Measurements from ENCODE around the gene CASS4. TPM values are rescaled to one million over a fixed set of nuclear protein-coding genes. Genes with fewer than 3 reads are reported as not detected.

The CASS4 gene
- total RNA-seq, 1 donor from 2014 or later = 2.3 TPM

DNA sequence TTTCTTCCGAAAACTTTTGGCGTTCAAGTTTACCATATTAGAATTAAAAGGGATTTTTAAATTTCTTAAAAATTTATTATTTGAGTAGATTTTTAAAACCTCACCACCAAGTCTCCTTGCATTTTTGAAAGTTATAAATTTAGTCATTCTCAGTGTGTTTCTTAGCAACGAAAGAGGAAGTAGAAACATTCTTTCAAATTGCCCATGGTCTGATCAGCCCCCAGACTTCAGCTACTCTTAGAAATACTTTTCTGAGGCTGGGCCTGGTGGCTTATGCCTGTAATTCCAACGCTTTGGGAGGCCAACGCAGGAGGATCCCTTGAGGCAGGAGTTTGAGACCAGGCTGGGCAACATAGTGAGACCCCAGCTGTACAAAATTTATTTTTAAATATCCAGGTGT is 41.3 kb downstream of the CASS4 start:
- no peak overlapping the region for H3K27ac ChIP-seq (ENCODE audit: low read depth, low read length)
- no peak overlapping the region for H2AFZ ChIP-seq (ENCODE audit: low read depth, low read length)
- peaks cover 6% of the 10 kb centered on the region for H3K27me3 Mint-ChIP-seq (ENCODE audit: low read depth, unreplicated experiment)
- no peak overlapping the region for H3K9ac ChIP-seq (ENCODE audit: low read length)
- no peaks in the 10 kb centered on the region for H3K4me1 Mint-ChIP-seq (ENCODE audit: low read depth, unreplicated experiment)
- no peaks in the 10 kb centered on the region for H4K20me1 ChIP-seq (ENCODE audit: insufficient read depth, low read length)
- TF ChIP-seq, protein P1, sequence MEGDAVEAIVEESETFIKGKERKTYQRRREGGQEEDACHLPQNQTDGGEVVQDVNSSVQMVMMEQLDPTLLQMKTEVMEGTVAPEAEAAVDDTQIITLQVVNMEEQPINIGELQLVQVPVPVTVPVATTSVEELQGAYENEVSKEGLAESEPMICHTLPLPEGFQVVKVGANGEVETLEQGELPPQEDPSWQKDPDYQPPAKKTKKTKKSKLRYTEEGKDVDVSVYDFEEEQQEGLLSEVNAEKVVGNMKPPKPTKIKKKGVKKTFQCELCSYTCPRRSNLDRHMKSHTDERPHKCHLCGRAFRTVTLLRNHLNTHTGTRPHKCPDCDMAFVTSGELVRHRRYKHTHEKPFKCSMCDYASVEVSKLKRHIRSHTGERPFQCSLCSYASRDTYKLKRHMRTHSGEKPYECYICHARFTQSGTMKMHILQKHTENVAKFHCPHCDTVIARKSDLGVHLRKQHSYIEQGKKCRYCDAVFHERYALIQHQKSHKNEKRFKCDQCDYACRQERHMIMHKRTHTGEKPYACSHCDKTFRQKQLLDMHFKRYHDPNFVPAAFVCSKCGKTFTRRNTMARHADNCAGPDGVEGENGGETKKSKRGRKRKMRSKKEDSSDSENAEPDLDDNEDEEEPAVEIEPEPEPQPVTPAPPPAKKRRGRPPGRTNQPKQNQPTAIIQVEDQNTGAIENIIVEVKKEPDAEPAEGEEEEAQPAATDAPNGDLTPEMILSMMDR (IDR thresholded peaks at IDR 0.05; ENCODE audit: insufficient read depth, low read depth, low read length) = no peak
- TF ChIP-seq EZH2 (IDR thresholded peaks at IDR 0.05; ENCODE audit: insufficient read depth, low read length) = no peak
- H3K36me3 ChIP-seq (ENCODE audit: insufficient read depth, low read length) = peaks cover 7% of the 10 kb centered on the region
- no peak overlapping the region for H3K27ac Mint-ChIP-seq (ENCODE audit: unreplicated experiment)
- no peak overlapping the region for H3K4me2 ChIP-seq (ENCODE audit: low read length)
- no peak for DNase-seq (ENCODE audit: low read depth)
- no peak overlapping the region for H3K4me3 ChIP-seq (ENCODE audit: insufficient read depth, low read depth, low read length)
- H3K36me3 Mint-ChIP-seq (ENCODE audit: low read depth, unreplicated experiment) = no peaks in the 10 kb centered on the region
- no peaks in the 10 kb centered on the region for H3K4me1 ChIP-seq (ENCODE audit: insufficient read depth, low read length)
- no peak overlapping the region for H3K4me3 Mint-ChIP-seq (ENCODE audit: unreplicated experiment)
- no peaks in the 10 kb centered on the region for H3K9me3 ChIP-seq (ENCODE audit: insufficient read depth, low read depth, low read length)
- H3K79me2 ChIP-seq (ENCODE audit: insufficient read depth, low read length) = no peaks in the 10 kb centered on the region
- H3K9me3 Mint-ChIP-seq (ENCODE audit: unreplicated experiment) = peaks cover 3% of the 10 kb centered on the region
- no peaks in the 10 kb centered on the region for H3K27me3 ChIP-seq (ENCODE audit: insufficient read depth, low read length)
- FAIRE-seq = no peak

DNA sequence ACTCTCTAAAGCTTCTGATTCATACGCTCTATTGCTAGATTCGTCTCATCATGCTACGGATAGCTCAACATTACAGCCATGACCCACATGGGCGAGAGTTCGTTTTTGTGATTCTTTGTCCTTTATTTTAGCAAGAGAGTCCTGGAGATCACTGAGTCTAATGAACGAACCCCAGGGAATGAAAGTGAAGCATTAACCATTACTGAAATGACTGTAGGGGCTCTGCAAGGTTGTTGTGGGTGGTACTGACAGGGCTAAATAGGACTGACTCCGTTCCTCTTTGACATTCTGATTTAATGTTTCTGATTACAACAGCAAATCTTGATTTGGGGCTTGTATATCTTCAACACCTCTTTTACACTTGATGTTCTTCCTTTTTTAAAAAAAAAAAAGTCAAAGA is 42.7 kb downstream of the CASS4 start:
- no peak overlapping the region for H3K27ac ChIP-seq (ENCODE audit: low read depth, low read length)
- no peaks in the 10 kb centered on the region for H4K20me1 ChIP-seq (ENCODE audit: insufficient read depth, low read length)
- H3K9me3 Mint-ChIP-seq (ENCODE audit: unreplicated experiment) = peaks cover 3% of the 10 kb centered on the region
- peaks cover 13% of the 10 kb centered on the region for H3K36me3 ChIP-seq (ENCODE audit: insufficient read depth, low read length)
- FAIRE-seq (no peak), DNase-seq (ENCODE audit: low read depth) (no peak)
- H3K27me3 Mint-ChIP-seq (ENCODE audit: low read depth, unreplicated experiment) = peaks cover 9% of the 10 kb centered on the region
- no peaks in the 10 kb centered on the region for H3K27me3 ChIP-seq (ENCODE audit: insufficient read depth, low read length)
- no peak overlapping the region for H3K4me3 ChIP-seq (ENCODE audit: insufficient read depth, low read depth, low read length)
- no peaks in the 10 kb centered on the region for H3K4me1 ChIP-seq (ENCODE audit: insufficient read depth, low read length)
- H2AFZ ChIP-seq (ENCODE audit: low read depth, low read length) = no peak overlapping the region
- H3K9me3 ChIP-seq (ENCODE audit: insufficient read depth, low read depth, low read length) = no peaks in the 10 kb centered on the region
- H3K4me2 ChIP-seq (ENCODE audit: low read length) = no peak overlapping the region
- H3K36me3 Mint-ChIP-seq (ENCODE audit: low read depth, unreplicated experiment) = no peaks in the 10 kb centered on the region
- H3K4me3 Mint-ChIP-seq (ENCODE audit: unreplicated experiment) = no peak overlapping the region
- no peak for TF ChIP-seq EZH2 (IDR thresholded peaks at IDR 0.05; ENCODE audit: insufficient read depth, low read length)
- TF ChIP-seq, protein P1 (IDR thresholded peaks at IDR 0.05; ENCODE audit: insufficient read depth, low read depth, low read length) = no peak
- H3K9ac ChIP-seq (ENCODE audit: low read length) = no peak overlapping the region
- no peak overlapping the region for H3K27ac Mint-ChIP-seq (ENCODE audit: unreplicated experiment)
- H3K4me1 Mint-ChIP-seq (ENCODE audit: low read depth, unreplicated experiment) = no peaks in the 10 kb centered on the region
- H3K79me2 ChIP-seq (ENCODE audit: insufficient read depth, low read length) = no peaks in the 10 kb centered on the region

DNA sequence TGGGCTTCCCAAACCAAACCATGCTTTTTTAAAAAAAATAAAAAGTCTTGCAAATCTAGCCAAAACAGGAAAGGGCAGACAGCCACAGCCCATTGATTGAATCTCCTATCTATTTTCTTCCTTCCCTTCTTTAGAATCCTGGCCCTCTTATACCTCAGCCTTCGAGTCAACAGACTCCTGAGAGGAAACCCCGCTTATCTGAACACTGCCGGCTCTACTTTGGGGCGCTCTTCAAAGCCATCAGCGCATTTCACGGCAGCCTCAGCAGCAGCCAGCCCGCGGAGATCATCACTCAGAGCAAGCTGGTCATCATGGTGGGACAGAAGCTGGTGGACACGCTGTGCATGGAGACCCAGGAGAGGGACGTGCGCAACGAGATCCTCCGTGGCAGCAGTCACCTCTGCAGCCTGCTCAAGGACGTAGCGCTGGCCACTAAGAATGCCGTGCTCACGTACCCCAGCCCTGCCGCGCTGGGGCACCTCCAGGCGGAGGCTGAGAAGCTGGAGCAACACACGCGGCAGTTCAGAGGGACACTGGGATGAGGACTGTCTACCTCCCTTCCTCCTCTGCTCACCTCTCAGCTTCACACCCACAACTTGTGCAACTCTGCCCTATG is 46.3 kb downstream of the CASS4 start:
- H3K4me2 ChIP-seq (ENCODE audit: low read length) = no peak overlapping the region
- no peaks in the 10 kb centered on the region for H3K79me2 ChIP-seq (ENCODE audit: insufficient read depth, low read length)
- no peaks in the 10 kb centered on the region for H4K20me1 ChIP-seq (ENCODE audit: insufficient read depth, low read length)
- FAIRE-seq (no peak), DNase-seq (ENCODE audit: low read depth) (no peak)
- no peak overlapping the region for H3K4me3 ChIP-seq (ENCODE audit: insufficient read depth, low read depth, low read length)
- Mint-ChIP-seq H3K27ac (ENCODE audit: unreplicated experiment) (no peak overlapping the region), H3K9me3 (ENCODE audit: unreplicated experiment) (peaks cover 3% of the 10 kb centered on the region), H3K4me1 (ENCODE audit: low read depth, unreplicated experiment) (no peaks in the 10 kb centered on the region), H3K4me3 (ENCODE audit: unreplicated experiment) (no peak overlapping the region), H3K36me3 (ENCODE audit: low read depth, unreplicated experiment) (peaks cover 3% of the 10 kb centered on the region), H3K27me3 (ENCODE audit: low read depth, unreplicated experiment) (peaks cover 14% of the 10 kb centered on the region)
- no peak overlapping the region for H3K27ac ChIP-seq (ENCODE audit: low read depth, low read length)
- H3K4me1 ChIP-seq (ENCODE audit: insufficient read depth, low read length) = no peaks in the 10 kb centered on the region
- H3K9me3 ChIP-seq (ENCODE audit: insufficient read depth, low read depth, low read length) = no peaks in the 10 kb centered on the region
- H3K9ac ChIP-seq (ENCODE audit: low read length) = no peak overlapping the region
- peaks cover 12% of the 10 kb centered on the region for H3K36me3 ChIP-seq (ENCODE audit: insufficient read depth, low read length)
- no peak overlapping the region for H2AFZ ChIP-seq (ENCODE audit: low read depth, low read length)
- H3K27me3 ChIP-seq (ENCODE audit: insufficient read depth, low read length) = no peaks in the 10 kb centered on the region
- TF ChIP-seq, protein P1 (IDR thresholded peaks at IDR 0.05; ENCODE audit: insufficient read depth, low read depth, low read length) = no peak
- TF ChIP-seq EZH2 (IDR thresholded peaks at IDR 0.05; ENCODE audit: insufficient read depth, low read length) = no peak

All from astrocyte (in vitro differentiated cells and primary cell).